SHP77 treated with DMSO at 0.1 percent for 48 hours (cell line): ENCODE results near the gene EFNA2.
"Not testable (repeated sequence)": the region's sequence is repeated elsewhere in the genome, so short reads cannot be mapped to it uniquely, and the experiment has no call there.

Experiments
- DNase-seq: peaks from one replicate; lab custom pipeline; 2025; lab: John Stamatoyannopoulos, UW

EFNA2 gene

GRCh38 chr19:1318678-1319471, 33.2 kb downstream of the EFNA2 start:
- no peak for DNase-seq

GRCh38 chr19:1320282-1320650, 34.6 kb downstream of the EFNA2 start:
- not testable (repeated sequence) for DNase-seq

GRCh38 chr19:1321539-1321938, 35.9 kb downstream of the EFNA2 start:
- DNase-seq, result no peak

- DNase-seq, result no peak
Measured at GRCh38 chr19:1322198-1322981, 36.7 kb downstream of the EFNA2 start.

- no peak for DNase-seq
Measured at GRCh38 chr19:1324249-1324805, 38.7 kb downstream of the EFNA2 start.

- DNase-seq, result no peak
Measured at GRCh38 chr19:1324806-1325567, 39.3 kb downstream of the EFNA2 start.

- DNase-seq, result no peak
Measured at GRCh38 chr19:1325568-1326294, 40.1 kb downstream of the EFNA2 start.

GRCh38 chr19:1327125-1327524, 41.5 kb downstream of the EFNA2 start:
- no peak for DNase-seq

GRCh38 chr19:1332208-1332607, 46.5 kb downstream of the EFNA2 start:
- not testable (repeated sequence) for DNase-seq

GRCh38 chr19:1336079-1336684, 50.5 kb downstream of the EFNA2 start:
- DNase-seq, result no peak

GRCh38 chr19:1340681-1341469, 55.2 kb downstream of the EFNA2 start:
- DNase-seq, result no peak

- DNase-seq, result no peak
Measured at GRCh38 chr19:1343041-1343440, 57.4 kb downstream of the EFNA2 start.

- no peak for DNase-seq
Measured at GRCh38 chr19:1349211-1349610, 63.5 kb downstream of the EFNA2 start.

- DNase-seq, result no peak
Measured at GRCh38 chr19:1350867-1351266, 65.2 kb downstream of the EFNA2 start.
